ENCODE data around the gene FBXW12. TPM values are rescaled to one million over a fixed set of nuclear protein-coding genes. Genes with fewer than 3 reads are reported as not detected.

The FBXW12 gene
- polyA plus RNA-seq, 1 experiment: not detected

DNA sequence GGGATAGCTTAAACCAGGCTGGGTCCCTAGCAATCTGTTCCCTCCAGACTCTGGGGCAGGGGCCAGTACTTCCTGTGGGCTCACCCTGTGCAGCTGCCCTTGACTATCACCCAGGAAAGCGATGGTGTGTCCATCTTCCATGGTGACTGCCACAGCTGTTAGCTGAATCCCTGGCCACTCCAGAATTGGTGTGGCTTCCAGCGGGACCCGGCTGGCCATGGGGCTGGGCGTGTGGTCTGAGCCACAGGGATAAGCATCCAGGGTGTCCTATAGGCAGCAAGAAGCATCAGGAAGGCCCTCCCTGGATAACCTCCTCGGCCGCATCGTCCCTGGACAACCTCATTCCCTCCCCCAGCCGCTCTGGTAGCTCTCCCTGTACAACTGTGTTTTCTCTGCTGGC is 50.7 kb downstream of the FBXW12 start:
- CTCF ChIA-PET: interaction anchor here (2.3 to 6.2 kb wide), 2 partner anchors 13 to 22 kb away, joined by 11 to 47 read pairs; no protein-coding TSS in a partner anchor
- DNase-seq (ENCODE audit: low read depth, low spot score): no peak
- no peaks in the 10 kb centered on the region for H3K27me3 ChIP-seq (ENCODE audit: control insufficient read depth, insufficient read depth, low read length)

DNA sequence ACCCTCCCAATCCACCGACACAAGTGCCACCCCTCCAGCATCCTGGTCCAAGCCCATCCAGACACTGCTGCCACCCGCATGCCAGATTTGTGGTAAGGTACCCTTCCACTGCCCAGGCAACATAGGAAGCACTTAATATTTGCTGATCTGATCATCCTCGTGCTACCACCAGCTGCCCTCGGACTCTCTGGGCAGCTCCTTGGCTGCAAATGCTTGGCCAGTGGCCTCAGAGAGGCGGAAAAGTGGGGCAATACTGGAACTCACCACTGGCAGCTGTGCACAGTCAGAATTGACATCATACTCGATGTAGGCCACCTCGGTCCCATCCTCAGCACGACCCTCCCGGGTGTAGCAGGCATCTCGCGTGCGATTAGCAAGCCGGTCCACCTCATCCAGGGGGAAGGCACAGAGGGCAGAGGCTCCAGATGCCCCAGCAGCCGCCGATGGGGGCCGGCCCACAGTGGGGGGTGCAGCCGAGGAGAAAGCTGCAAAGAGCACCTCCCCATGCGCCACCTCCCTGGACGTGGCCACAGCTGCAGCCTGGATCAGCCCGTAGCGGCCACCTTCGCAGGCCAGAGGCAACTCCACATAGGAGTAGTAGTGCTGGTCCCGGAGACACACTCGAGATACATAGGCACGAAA is 51.3 kb downstream of the FBXW12 start:
- ChIA-PET POLR2A (no interaction called here), CTCF (interaction anchor here (0.6 to 6.2 kb wide), 3 partner anchors 13 to 179 kb away, joined by 3 to 47 read pairs (median 11); no protein-coding TSS in a partner anchor)
- TF ChIP-seq, protein P1, sequence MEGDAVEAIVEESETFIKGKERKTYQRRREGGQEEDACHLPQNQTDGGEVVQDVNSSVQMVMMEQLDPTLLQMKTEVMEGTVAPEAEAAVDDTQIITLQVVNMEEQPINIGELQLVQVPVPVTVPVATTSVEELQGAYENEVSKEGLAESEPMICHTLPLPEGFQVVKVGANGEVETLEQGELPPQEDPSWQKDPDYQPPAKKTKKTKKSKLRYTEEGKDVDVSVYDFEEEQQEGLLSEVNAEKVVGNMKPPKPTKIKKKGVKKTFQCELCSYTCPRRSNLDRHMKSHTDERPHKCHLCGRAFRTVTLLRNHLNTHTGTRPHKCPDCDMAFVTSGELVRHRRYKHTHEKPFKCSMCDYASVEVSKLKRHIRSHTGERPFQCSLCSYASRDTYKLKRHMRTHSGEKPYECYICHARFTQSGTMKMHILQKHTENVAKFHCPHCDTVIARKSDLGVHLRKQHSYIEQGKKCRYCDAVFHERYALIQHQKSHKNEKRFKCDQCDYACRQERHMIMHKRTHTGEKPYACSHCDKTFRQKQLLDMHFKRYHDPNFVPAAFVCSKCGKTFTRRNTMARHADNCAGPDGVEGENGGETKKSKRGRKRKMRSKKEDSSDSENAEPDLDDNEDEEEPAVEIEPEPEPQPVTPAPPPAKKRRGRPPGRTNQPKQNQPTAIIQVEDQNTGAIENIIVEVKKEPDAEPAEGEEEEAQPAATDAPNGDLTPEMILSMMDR (IDR thresholded peaks at IDR 0.05; ENCODE audit: low read depth, low read length): no peak
- Histone ChIP-seq H3K9me3 (ENCODE audit: control insufficient read depth, insufficient read depth, low read length) (no peaks in the 10 kb centered on the region), H3K27ac (ENCODE audit: low read depth, low read length) (no peak overlapping the region), H3K4me3 (ENCODE audit: low read depth, low read length) (no peak overlapping the region), H3K27me3 (ENCODE audit: control insufficient read depth, insufficient read depth, low read length) (no peaks in the 10 kb centered on the region)
- no peak for DNase-seq (ENCODE audit: low read depth, low spot score)

More for the DNA sequence above, 50.7 kb downstream of the FBXW12 start:
- POLR2A ChIA-PET: no interaction called here
- TF ChIP-seq, protein P1 (IDR thresholded peaks at IDR 0.05; ENCODE audit: low read depth, low read length): no peak
- no peaks in the 10 kb centered on the region for H3K9me3 ChIP-seq (ENCODE audit: control insufficient read depth, insufficient read depth, low read length)
- H3K4me3 ChIP-seq (ENCODE audit: low read depth, low read length): no peak overlapping the region
- H3K27ac ChIP-seq (ENCODE audit: low read depth, low read length): no peak overlapping the region

DNA sequence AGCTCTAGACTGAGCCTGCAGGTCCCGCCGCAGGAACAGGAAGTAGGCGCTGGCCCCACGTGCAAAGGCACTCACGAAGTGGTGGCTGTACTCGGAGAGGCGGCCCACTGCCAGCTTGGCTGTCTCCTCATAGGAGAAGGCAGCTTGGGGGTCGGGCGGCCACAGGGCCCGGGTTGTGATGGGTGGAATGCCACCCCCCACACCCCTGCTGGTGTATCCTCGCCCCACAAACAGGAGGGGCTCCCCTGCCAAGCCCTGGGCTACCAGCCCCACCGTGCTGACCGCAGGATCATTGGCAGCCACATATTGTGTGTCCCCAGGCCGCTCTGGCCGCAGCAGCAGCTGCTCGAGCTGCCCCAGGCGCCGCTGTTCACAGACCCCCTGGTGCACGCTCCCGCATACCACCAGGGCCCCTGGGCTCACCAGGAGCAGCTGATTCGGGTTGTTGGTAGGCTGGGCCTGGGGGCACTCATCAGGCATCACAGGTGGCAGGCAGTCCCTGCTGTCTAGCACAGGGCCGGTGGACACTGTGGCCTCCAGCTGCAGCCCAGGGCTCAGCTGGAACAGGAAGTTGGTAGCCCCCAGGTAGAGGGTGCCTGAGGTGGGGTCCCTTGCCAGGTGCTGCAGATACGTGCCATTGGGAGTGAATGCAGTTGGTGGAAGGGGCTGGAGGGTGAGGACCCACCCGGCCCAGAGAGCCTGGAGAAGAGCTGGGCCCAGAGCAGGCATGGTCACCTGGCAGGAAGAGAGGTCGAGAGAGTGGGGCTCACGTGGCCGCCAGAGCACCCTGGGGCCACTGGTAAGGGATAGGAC is 52.1 kb downstream of the FBXW12 start:
- Histone ChIP-seq H3K27me3 (ENCODE audit: control insufficient read depth, insufficient read depth, low read length) (no peaks in the 10 kb centered on the region), H3K27ac (ENCODE audit: low read depth, low read length) (no peak overlapping the region), H3K4me3 (ENCODE audit: low read depth, low read length) (no peak overlapping the region), H3K9me3 (ENCODE audit: control insufficient read depth, insufficient read depth, low read length) (no peaks in the 10 kb centered on the region)
- ChIA-PET CTCF (interaction anchor here (0.6 to 6.2 kb wide), 3 partner anchors 12 to 180 kb away, joined by 3 to 47 read pairs (median 11); no protein-coding TSS in a partner anchor), POLR2A (no interaction called here)
- no peak for DNase-seq (ENCODE audit: low read depth, low spot score)
- TF ChIP-seq, protein P1 (IDR thresholded peaks at IDR 0.05; ENCODE audit: low read depth, low read length): no peak

DNA sequence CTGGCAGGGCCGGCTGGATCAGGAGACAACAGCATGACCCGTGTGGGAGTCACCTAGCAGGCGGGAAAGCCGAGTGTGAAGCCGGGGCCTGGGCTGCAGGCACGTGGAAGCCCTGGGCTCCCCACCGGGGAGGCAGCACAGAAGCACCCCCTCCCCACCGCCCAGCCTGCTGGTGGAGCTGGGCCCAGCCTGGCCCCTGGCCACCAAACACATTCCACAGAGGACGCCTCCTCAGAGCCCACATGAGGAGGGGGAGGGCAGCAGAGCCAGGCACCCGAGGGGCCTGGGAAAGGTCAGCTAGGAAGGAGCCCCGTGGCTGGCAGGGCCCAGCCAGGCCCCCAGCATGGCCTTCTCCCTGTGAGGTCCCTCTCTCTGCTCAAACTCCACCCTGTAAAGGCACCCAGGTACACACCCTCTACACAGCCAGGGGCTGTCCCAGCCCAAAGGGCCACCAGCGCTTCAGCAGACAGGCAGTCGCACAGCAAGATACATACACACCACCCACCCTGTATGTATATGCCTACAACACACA is 53.3 kb downstream of the FBXW12 start:
- DNase-seq (ENCODE audit: low read depth, low spot score): no peak
- no peak overlapping the region for H3K27ac ChIP-seq (ENCODE audit: low read depth, low read length)
- TF ChIP-seq, protein P1 (IDR thresholded peaks at IDR 0.05; ENCODE audit: low read depth, low read length): no peak
- CTCF ChIA-PET: interaction anchor here (6.2 kb wide), 1 partner anchor 11 kb away, joined by 47 read pairs; no protein-coding TSS in a partner anchor
- H3K27me3 ChIP-seq (ENCODE audit: control insufficient read depth, insufficient read depth, low read length): no peaks in the 10 kb centered on the region
- no peaks in the 10 kb centered on the region for H3K9me3 ChIP-seq (ENCODE audit: control insufficient read depth, insufficient read depth, low read length)
- POLR2A ChIA-PET: interaction anchor here (0.6 kb wide), 1 partner anchor 45 kb away, joined by 3 read pairs; no protein-coding TSS in a partner anchor
- no peak overlapping the region for H3K4me3 ChIP-seq (ENCODE audit: low read depth, low read length)

All from AG04450 (cell line).